NK-92 treated with Interleukin-12 subunit alpha and Interleukin-12 subunit beta, amount 100 ng/mL, for 24 hours (cell line): Measurements from ENCODE around the gene NUP62.
"Not testable (repeated sequence)": the region's sequence is repeated elsewhere in the genome, so short reads cannot be mapped to it uniquely, and the experiment has no call there.

Experiments
- DNase-seq: peaks from one replicate; lab custom pipeline; 2025; lab: John Stamatoyannopoulos, UW

NUP62 gene

DNA sequence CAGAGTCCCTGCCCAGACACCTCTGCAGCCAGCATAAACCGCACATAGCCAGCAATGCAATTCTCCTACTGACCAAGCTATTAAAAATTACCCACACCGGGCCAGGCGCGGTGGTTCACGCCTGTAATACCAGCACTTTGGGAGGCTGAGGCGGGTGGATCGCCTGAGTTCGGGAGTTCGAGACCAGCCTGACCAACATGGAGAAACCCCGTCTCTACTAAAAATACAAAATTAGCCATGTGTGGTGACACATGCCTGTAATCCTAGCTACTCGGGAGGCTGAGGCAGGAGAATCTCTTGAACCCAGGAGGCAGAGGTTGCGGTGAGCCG is 4.5 kb downstream of the NUP62 start:
- DNase-seq = not testable (repeated sequence)

GRCh38 chr19:49924004-49924880 is 5.1 kb downstream of the NUP62 start:
- no peak for DNase-seq

- DNase-seq = no peak
Measured at GRCh38 chr19:49923055-49924003, 6.0 kb downstream of the NUP62 start.

- DNase-seq = peak; percentile 63
Measured at GRCh38 chr19:49921871-49922795, 7.2 kb downstream of the NUP62 start.

DNA sequence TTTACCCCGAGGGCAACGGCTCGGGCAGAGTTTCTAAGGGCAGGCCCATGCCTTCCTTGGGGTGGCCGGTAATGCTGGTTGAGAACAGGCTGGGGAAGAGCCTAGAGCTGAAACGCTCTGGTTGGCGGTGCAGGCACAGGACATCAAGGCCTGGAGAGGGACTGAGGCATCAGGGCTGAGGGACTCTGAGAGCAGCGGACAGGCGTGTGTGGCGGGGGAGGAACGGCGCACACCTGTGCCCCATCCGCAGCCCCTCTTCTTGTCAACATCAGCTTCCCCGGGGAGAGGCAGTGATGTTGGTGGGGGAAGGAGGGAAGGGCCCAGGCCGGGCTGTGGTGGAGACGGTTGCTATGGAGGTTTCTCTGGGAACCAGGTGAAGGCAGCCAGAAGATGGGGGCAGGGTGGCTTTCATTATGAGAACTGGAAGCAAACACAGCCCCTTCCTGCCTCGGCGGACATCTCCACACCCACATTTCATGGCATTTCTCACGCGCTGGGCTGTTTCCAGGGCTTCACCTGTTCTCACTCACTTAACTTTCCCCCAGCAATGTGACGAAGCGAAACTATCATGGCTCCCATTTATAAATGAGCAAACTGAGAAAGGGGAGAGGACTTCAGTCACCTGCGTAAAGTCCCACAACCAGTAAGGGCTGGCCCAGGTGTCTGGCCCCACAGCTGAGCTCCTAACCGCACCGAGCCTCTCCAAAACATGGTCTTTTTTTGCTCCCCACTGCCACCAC is 8.5 kb downstream of the NUP62 start:
- no peak for DNase-seq

DNA sequence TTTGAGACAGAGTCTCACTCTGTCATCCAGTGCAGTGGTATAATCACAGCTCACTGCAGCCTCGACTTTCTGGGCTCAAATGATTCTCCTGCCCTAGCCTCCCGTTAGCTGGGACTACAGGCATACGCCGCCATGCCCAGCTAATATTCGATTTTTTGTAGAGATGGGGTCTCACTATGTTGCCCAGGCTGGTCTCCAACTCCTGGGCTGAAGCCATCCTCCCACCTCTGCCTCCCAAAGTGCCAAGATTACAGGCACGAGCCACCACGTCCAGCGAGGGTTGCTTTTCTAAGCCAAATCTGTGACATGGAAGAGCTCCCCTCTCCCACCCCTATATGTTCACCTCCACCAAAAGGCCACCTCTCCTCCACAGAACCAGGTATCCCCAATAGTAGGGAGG is 11.2 kb downstream of the NUP62 start:
- no peak for DNase-seq

- DNase-seq = no peak
Measured at GRCh38 chr19:49916839-49917733, 12.2 kb downstream of the NUP62 start.

GRCh38 chr19:49915271-49915670 is 14.0 kb downstream of the NUP62 start:
- DNase-seq = no peak

DNA sequence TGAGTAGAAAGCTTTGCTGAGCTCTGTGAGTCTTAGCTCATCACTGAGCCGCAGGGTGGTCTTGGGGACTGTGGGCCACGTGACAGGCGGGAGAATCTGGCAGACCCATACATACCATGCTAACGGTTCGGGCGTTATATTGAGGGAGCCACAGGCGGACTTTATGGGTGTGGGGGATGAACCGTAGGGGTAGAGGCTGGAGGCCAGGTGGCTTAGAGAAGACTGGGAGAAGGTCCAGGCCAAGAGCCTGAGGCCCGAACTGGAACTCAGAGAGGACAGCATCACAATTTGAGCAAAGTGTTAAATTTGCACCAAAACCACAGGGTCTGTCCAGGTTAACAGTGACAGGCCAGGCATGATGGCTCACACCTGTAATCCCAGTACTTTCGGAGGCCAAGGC is 15.6 kb downstream of the NUP62 start:
- DNase-seq = no peak

DNA sequence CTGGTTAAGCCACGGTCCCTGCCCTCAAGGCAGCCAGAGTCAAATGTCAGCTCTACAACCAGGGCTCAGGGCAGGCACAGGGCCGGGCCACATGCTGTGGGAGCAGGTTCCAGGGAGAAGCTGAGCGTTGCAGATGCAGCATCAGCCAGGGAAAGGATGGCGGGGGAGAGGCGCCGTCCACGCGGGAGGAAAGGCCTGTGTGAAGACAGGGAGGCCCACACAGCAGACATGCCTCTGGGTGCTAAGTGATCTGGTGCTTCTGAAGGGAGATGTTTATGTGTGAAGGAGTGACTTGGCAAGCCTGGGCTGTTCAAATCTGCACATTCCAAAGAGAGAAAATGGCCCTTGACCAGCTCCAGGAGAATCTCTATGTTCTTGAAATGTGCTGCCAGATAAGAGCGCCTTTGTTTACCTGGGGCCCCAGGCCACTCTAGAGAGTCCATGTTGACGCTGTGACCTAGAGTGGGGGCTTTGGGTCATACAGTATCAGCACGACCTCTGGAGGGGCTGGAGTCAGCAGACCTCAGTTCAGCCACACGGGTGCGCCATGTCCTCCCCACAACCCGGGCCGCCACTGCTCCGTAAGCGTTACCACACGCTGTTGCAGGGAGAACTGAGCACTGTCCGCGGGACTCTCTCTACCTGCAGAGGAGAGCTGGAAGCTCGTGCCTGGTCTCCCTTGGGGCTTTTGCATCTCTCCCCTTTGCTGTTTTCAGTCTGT is 16.2 kb downstream of the NUP62 start:
- DNase-seq = no peak

DNA sequence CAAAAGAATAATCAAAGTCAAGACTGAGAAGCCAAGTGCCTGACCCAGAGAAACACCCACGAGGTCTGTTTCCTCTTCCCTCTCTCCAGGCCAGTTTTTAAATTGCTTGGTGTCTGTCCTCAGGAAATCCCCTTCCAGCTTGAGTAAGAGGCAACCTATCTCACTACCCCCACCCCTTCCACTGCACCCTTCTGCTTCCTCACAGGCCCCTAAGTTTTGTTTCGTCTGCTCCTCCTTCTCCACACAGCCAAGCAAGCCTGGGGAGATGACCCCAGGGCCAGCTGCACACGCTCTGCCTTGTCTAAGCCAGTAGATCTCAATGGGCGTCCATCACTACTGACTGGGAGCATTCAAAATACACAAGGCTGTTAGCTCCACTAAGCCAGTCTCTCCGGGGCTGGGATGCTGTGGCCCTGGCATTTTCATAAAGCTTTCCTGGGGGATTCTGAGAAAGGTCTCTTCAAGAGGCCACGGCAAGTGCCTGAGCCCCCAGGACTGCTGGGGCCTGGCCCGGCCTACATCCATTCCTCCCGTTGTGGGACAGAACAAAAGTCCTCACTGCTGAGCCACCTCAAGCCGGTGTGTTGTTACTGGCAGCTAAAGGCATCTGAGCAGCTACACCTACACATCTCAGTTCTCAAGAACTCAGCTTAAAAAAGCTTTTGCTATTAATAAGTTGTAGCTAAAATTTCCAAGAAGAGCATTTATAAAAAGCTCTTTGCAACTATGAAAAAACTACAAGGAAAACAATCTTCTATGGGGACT is 17.7 kb downstream of the NUP62 start:
- DNase-seq = no peak

DNA sequence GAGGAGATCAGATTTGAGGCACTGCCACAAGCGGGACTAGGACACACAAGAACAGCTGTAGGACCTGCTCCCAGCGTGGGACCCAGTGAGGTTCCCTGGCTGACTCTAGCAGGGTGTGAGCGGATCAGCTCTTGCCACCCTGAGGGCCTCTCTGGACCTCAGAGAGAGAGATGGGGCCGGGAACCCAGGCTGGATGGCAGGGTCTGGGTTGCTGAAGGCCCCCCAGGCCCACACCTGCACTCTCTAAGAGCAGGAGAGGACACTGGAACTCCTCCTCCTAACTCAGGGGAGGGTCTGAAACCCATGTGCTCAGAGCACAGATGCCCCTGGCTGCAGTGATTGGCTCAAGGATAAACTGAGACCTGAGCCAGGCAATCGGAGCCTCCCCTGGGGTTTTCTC is 19.1 kb downstream of the NUP62 start:
- DNase-seq = no peak

GRCh38 chr19:49908480-49909420 is 20.6 kb downstream of the NUP62 start:
- DNase-seq = no peak

GRCh38 chr19:49907745-49908446 is 21.4 kb downstream of the NUP62 start:
- DNase-seq = no peak

GRCh38 chr19:49906879-49907564 is 22.3 kb downstream of the NUP62 start:
- no peak for DNase-seq

- no peak for DNase-seq
Measured at GRCh38 chr19:49904136-49904535, 25.2 kb downstream of the NUP62 start.
